M059J (cell line): ENCODE data around the gene WNT11. TPM values are rescaled to one million over a fixed set of nuclear protein-coding genes. Genes with fewer than 3 reads are reported as not detected.

Experiments used
- DNase-seq: peaks from one replicate; pipeline ENCODE4 v3.0.0-alpha.2; 2012; ENCODE audit warnings: low read depth
- total RNA-seq: library from RNA; depleted of rRNA; stranded (reverse); fragments of >200 nt; shearing (Covaris generic); gene quantifications from 2 replicates; pipeline ENCODE4 v1.2.3, GENCODE V29; 2014

WNT11 gene
- total RNA-seq, 1 experiment from 2014 or later = 3.1 TPM

- DNase-seq = peak; percentile 52
These were observed 31.6 kb upstream of the WNT11 start for GRCh38 chr11:76237914-76238313.

GRCh38 chr11:76237000-76237649, 30.8 kb upstream of the WNT11 start:
- no peak for DNase-seq

- DNase-seq = peak; percentile 65
These were observed 30.0 kb upstream of the WNT11 start for GRCh38 chr11:76236092-76236999.

GRCh38 chr11:76235233-76236091, 29.2 kb upstream of the WNT11 start:
- peak; percentile 87 for DNase-seq

- peak; percentile 67 for DNase-seq
These were observed 28.3 kb upstream of the WNT11 start for GRCh38 chr11:76234416-76235232.

GRCh38 chr11:76234021-76234415, 27.7 kb upstream of the WNT11 start:
- peak; percentile 87 for DNase-seq

GRCh38 chr11:76233196-76233921, 27.1 kb upstream of the WNT11 start:
- peak; percentile 51 for DNase-seq

GRCh38 chr11:76232026-76232665, 25.8 kb upstream of the WNT11 start:
- DNase-seq = no peak

- DNase-seq = no peak
These were observed 24.9 kb upstream of the WNT11 start for GRCh38 chr11:76231121-76231738.

- DNase-seq = no peak
These were observed 24.1 kb upstream of the WNT11 start for GRCh38 chr11:76230392-76230791.

GRCh38 chr11:76229690-76230240, 23.5 kb upstream of the WNT11 start:
- DNase-seq = no peak

GRCh38 chr11:76228875-76229149, 22.5 kb upstream of the WNT11 start:
- no peak for DNase-seq

- DNase-seq = no peak
These were observed 22.0 kb upstream of the WNT11 start for GRCh38 chr11:76228071-76228874.

GRCh38 chr11:76226626-76227025, 20.3 kb upstream of the WNT11 start:
- no peak for DNase-seq

GRCh38 chr11:76225122-76225611, 18.9 kb upstream of the WNT11 start:
- no peak for DNase-seq

- DNase-seq = no peak
These were observed 18.3 kb upstream of the WNT11 start for GRCh38 chr11:76224461-76225121.

- DNase-seq = no peak
These were observed 15.1 kb upstream of the WNT11 start for GRCh38 chr11:76221365-76221764.

- DNase-seq = no peak
These were observed 12.9 kb upstream of the WNT11 start for GRCh38 chr11:76219243-76219642.
